GM12878 (cell line): ENCODE results near the gene ABHD17A. TPM values are rescaled to one million over a fixed set of nuclear protein-coding genes. Genes with fewer than 3 reads are reported as not detected.

Experiments
- ATAC-seq: fragments of 200-7000 bp; cut with Tn5 transposase; 3 replicates; pipeline ENCODE4 v1.9.1; 2020; ENCODE audit warnings: mild to moderate bottlenecking, moderate library complexity
- BruUV-seq: library from RNA; stranded (reverse); fragments of 400-500 nt; replicated peaks from 2 replicates; lab custom pipeline; 2021; lab: Mats Ljungman, UMichigan
- CTCF ChIA-PET: fragments of 300-600 bp; sonication (Branson Sonifier 250); formaldehyde crosslinking; extraction: SDS; loops from one replicate; lab custom pipeline; 2021; ENCODE audit warnings: inconsistent platforms; lab: Yijun Ruan, JAX
- POLR2A ChIA-PET: fragments of 350-600 bp; formaldehyde crosslinking; extraction: SDS; loops from one replicate; lab custom pipeline; 2021; ENCODE audit warnings: inconsistent platforms; lab: Charles Lee
- RAD21 ChIA-PET: fragments of 300-600 bp; sonication (Branson Sonifier 250); formaldehyde crosslinking; loops from one replicate; lab custom pipeline; 2023; ENCODE audit warnings: antibody characterized with exemption; ENCODE audit not compliant: unreplicated experiment; lab: Charles Lee
- SMC1A ChIA-PET: fragments of 300-600 bp; sonication (Branson Sonifier 250); formaldehyde crosslinking; loops from one replicate; lab custom pipeline; 2023; ENCODE audit not compliant: unreplicated experiment, uncharacterized antibody; lab: Charles Lee
- DNase-seq: peaks from one replicate; pipeline ENCODE4 v3.0.0-alpha.2; 2011; ENCODE audit warnings: low read depth, low spot score
- FAIRE-seq: peaks from 3 replicates; lab custom pipeline; 2011; peaks lifted over from hg19 to GRCh38; lab: Jason Lieb, UNC
- H2AFZ ChIP-seq: 2 replicates; pipeline ENCODE4 v1.6.0; 2011; ENCODE audit warnings: low read depth, low read length, control low read depth; ENCODE audit not compliant: control insufficient read depth
- H3K27ac ChIP-seq: 2 replicates; pipeline ENCODE4 v1.5.1; 2011; ENCODE audit warnings: control low read depth; ENCODE audit not compliant: control insufficient read depth, insufficient read depth
- H3K27me3 ChIP-seq, 2 experiments: replicated peaks in 1 of 2; 2 replicates each; pipeline versions ENCODE4 v1.6.0 to v1.6.1; 2011; ENCODE audit warnings: low read length in 1 of 2; ENCODE audit not compliant: control insufficient read depth in 2 of 2, insufficient read depth in 2 of 2
- H3K36me3 ChIP-seq, 2 experiments: 2 replicates each; pipeline ENCODE4 v1.5.1; 2011; ENCODE audit warnings: low read length in 1 of 2; ENCODE audit not compliant: control insufficient read depth in 2 of 2, insufficient read depth in 2 of 2
- H3K4me1 ChIP-seq: 2 replicates; pipeline ENCODE4 v1.6.1; 2011; ENCODE audit warnings: mild to moderate bottlenecking, low read length, moderate library complexity, mixed read lengths; ENCODE audit not compliant: control insufficient read depth, insufficient read depth
- H3K4me2 ChIP-seq: 2 replicates; pipeline ENCODE4 v1.6.0; 2011; ENCODE audit warnings: control low read depth; ENCODE audit not compliant: control insufficient read depth, insufficient read depth
- H3K4me3 ChIP-seq: fragments of 200-600 bp; sonication (generic); 2 replicates; pipeline ENCODE4 v1.5.1; 2016
- H3K79me2 ChIP-seq: 2 replicates; pipeline ENCODE4 v1.6.0; 2011; ENCODE audit warnings: low read length; ENCODE audit not compliant: control insufficient read depth, insufficient read depth
- H3K9ac ChIP-seq: 2 replicates; pipeline ENCODE4 v1.8.0; 2011; ENCODE audit warnings: low read length, control low read depth, mixed read lengths; ENCODE audit not compliant: control insufficient read depth, insufficient read depth
- H3K9me3 ChIP-seq: replicated peaks from 3 replicates; pipeline ENCODE4 v1.5.1; 2011; ENCODE audit warnings: mild to moderate bottlenecking, low read length; ENCODE audit not compliant: control insufficient read depth, insufficient read depth
- H4K20me1 ChIP-seq: 2 replicates; pipeline ENCODE4 v1.6.0; 2011; ENCODE audit not compliant: control insufficient read depth, insufficient read depth
- HDAC6 ChIP-seq: fragments of 200-600 bp; sonication (generic); IDR thresholded peaks from one replicate; pipeline ENCODE4 v1.8.0; 2017; ENCODE audit warnings: antibody characterized with exemption; ENCODE audit not compliant: unreplicated experiment
- MYB ChIP-seq: fragments of 150-350 bp; IDR thresholded peaks from 2 replicates; pipeline ENCODE4 v1.6.1; 2014; ENCODE audit warnings: mild to moderate bottlenecking, low read depth, low read length, borderline replicate concordance
- STAT3 ChIP-seq: IDR thresholded peaks from 2 replicates; pipeline ENCODE4 v1.6.1; 2011; ENCODE audit warnings: low read depth, low read length, improper control_type of control experiment
- WGBS: methylation state at CpG from one replicate; pipeline ENCODE4 v1.1.6; 2016; ENCODE audit warnings: low lambda C conversion rate; ENCODE audit not compliant: insufficient replicate concordance, insufficient coverage; ENCODE audit errors: missing lambda C conversion rate; 5-methylcytosine and 5-hydroxymethylcytosine counted together
- in situ Hi-C: fragments of 300-500 bp; cut with MboI; formaldehyde crosslinking; loops from 9 replicates; pipeline ENCODE4 v1.14.3; 2018; ENCODE audit warnings: mixed read lengths
- intact Hi-C: fragments of 100-400 bp; cut with micrococcal nuclease; formaldehyde crosslinking; loops from one replicate; pipeline ENCODE4 v1.14.2; 2022; ENCODE audit not compliant: unreplicated experiment
- polyA plus RNA-seq, 11 experiments: library from polyadenylated mRNA; depleted of rRNA in 4 of 11; unstranded in 6 of 11; stranded (reverse) in 5 of 11; fragments of >200 nt; fragmentation: Nextera tagmentation in 4 of 11; fragmentation: Illumina TruSeq in 1 of 11; extraction: Ambion mirVana in 4 of 11; extraction: Trizol in 1 of 11; gene quantifications; 1 replicate in 1 of 11; 2 replicates in 10 of 11; pipeline versions ENCODE4 v1.2.1 to v1.2.3, GENCODE V29; 2011 to 2016; ENCODE audit warnings: inconsistent platforms in 2 of 11, missing spikeins in 2 of 11, low read depth in 1 of 11
- total RNA-seq, 4 experiments: library from RNA; depleted of rRNA in 3 of 4; stranded (reverse); fragments of >200 nt in 3 of 4; fragmentation: Illumina TruSeq in 1 of 4; extraction: Trizol in 1 of 4; gene quantifications; 2 replicates each; pipeline versions ENCODE4 v1.2.1 to v1.2.3, GENCODE V29; 2013 to 2021
- TF ChIP-seq, protein P1 (sequence below): fragments of 450-650 bp; IDR thresholded peaks from 2 replicates; pipeline ENCODE4 v1.6.1; 2016; ENCODE audit warnings: mild to moderate bottlenecking
- TF ChIP-seq, protein P2 (sequence below): fragments of 450-650 bp; formaldehyde crosslinking; IDR thresholded peaks from 2 replicates; pipeline ENCODE4 v1.4.0; 2020; ENCODE audit warnings: mild to moderate bottlenecking, moderate library complexity

The ABHD17A gene
- total and polyA plus RNA-seq, 10 of the 15 experiments (the other 5 are each of a cell fraction or from before 2014, with no cell fraction given): 0.13 to 126 (median 28.8) TPM; not detected in 1

- Histone ChIP-seq H3K27ac (no peak overlapping the region), H3K27me3 (no peaks in the 10 kb centered on the region), H3K36me3 (peaks cover 5 to 11% of the 10 kb centered on the region in 2 experiments; a peak in 3 of 4 replicates), H3K4me1 (peaks cover 23% of the 10 kb centered on the region), H3K4me2 (no peak overlapping the region), H3K9ac (no peak overlapping the region), H3K4me3 (no peak overlapping the region), H3K79me2 (no peaks in the 10 kb centered on the region), H3K9me3 (no peaks in the 10 kb centered on the region), H2AFZ (no peak overlapping the region), H4K20me1 (no peaks in the 10 kb centered on the region)
- in situ Hi-C loops (no loop called here), intact Hi-C loops (no loop called here)
- ChIA-PET RAD21 (no interaction called here), CTCF (no interaction called here), POLR2A (no interaction called here), SMC1A (no interaction called here)
- FAIRE-seq (no peak), DNase-seq (no peak), ATAC-seq (no peak)
- TF ChIP-seq, protein P1, sequence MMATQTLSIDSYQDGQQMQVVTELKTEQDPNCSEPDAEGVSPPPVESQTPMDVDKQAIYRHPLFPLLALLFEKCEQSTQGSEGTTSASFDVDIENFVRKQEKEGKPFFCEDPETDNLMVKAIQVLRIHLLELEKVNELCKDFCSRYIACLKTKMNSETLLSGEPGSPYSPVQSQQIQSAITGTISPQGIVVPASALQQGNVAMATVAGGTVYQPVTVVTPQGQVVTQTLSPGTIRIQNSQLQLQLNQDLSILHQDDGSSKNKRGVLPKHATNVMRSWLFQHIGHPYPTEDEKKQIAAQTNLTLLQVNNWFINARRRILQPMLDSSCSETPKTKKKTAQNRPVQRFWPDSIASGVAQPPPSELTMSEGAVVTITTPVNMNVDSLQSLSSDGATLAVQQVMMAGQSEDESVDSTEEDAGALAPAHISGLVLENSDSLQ: no peak
- no peak for TF ChIP-seq MYB
- no peak for TF ChIP-seq HDAC6
- BruUV-seq: no TSS peak
- 94% methylated on average over 19 of the region's 19 CpGs for WGBS
Measured at GRCh38 chr19:1921326-1921725, 36.0 kb upstream of the ABHD17A start.

- H3K9ac ChIP-seq: no peak overlapping the region
- DNase-seq (no peak), ATAC-seq (no peak), FAIRE-seq (no peak)
- in situ Hi-C loops (no loop called here), intact Hi-C loops (no loop called here)
- H3K4me2 ChIP-seq: no peak overlapping the region
- SMC1A ChIA-PET: interaction anchor here (1.1 kb wide), 1 partner anchor 9 kb away, joined by 4 read pairs; no protein-coding TSS in a partner anchor
- BruUV-seq: no TSS peak
- CTCF ChIA-PET: no interaction called here
- RAD21 ChIA-PET: no interaction called here
- POLR2A ChIA-PET: no interaction called here
- WGBS: 93% methylated on average over 19 of the region's 19 CpGs
- H3K9me3 ChIP-seq: no peaks in the 10 kb centered on the region
- TF ChIP-seq STAT3: no peak
- TF ChIP-seq, protein P2, sequence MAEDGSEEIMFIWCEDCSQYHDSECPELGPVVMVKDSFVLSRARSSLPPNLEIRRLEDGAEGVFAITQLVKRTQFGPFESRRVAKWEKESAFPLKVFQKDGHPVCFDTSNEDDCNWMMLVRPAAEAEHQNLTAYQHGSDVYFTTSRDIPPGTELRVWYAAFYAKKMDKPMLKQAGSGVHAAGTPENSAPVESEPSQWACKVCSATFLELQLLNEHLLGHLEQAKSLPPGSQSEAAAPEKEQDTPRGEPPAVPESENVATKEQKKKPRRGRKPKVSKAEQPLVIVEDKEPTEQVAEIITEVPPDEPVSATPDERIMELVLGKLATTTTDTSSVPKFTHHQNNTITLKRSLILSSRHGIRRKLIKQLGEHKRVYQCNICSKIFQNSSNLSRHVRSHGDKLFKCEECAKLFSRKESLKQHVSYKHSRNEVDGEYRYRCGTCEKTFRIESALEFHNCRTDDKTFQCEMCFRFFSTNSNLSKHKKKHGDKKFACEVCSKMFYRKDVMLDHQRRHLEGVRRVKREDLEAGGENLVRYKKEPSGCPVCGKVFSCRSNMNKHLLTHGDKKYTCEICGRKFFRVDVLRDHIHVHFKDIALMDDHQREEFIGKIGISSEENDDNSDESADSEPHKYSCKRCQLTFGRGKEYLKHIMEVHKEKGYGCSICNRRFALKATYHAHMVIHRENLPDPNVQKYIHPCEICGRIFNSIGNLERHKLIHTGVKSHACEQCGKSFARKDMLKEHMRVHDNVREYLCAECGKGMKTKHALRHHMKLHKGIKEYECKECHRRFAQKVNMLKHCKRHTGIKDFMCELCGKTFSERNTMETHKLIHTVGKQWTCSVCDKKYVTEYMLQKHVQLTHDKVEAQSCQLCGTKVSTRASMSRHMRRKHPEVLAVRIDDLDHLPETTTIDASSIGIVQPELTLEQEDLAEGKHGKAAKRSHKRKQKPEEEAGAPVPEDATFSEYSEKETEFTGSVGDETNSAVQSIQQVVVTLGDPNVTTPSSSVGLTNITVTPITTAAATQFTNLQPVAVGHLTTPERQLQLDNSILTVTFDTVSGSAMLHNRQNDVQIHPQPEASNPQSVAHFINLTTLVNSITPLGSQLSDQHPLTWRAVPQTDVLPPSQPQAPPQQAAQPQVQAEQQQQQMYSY (CRISPR knock-in tag): no peak
- no peak overlapping the region for H3K27ac ChIP-seq
- peaks cover 5 to 11% of the 10 kb centered on the region in 2 experiments; a peak in 3 of 4 replicates for H3K36me3 ChIP-seq
- H4K20me1 ChIP-seq: no peaks in the 10 kb centered on the region
- H3K4me3 ChIP-seq: no peak overlapping the region
- peaks cover 23% of the 10 kb centered on the region for H3K4me1 ChIP-seq
- no peak overlapping the region for H2AFZ ChIP-seq
- H3K79me2 ChIP-seq: no peaks in the 10 kb centered on the region
- no peaks in the 10 kb centered on the region for H3K27me3 ChIP-seq
Measured at GRCh38 chr19:1920644-1921043, 35.3 kb upstream of the ABHD17A start.
